Fibroblast of lung (primary cell): Measurements from ENCODE around the gene WNT4.

Experiments
- CTCF ChIP-seq, 2 donors: IDR thresholded peaks in 1 of 2; conservative IDR thresholded peaks in 1 of 2; 1 replicate in 1 of 2; 2 replicates in 1 of 2; pipeline ENCODE4 v1.5.1; 2011 to 2012; ENCODE audit warnings: low read length in 2 of 2, control low read depth in 1 of 2, inconsistent platforms in 1 of 2, low read depth in 1 of 2, mild to moderate bottlenecking in 1 of 2
- EZH2 ChIP-seq: IDR thresholded peaks from 2 replicates; pipeline ENCODE4 v1.5.1; 2012; ENCODE audit warnings: low read length, control low read depth, mild to moderate bottlenecking; ENCODE audit errors: missing control alignments

GRCh38 chr1:22154626-22155025 lies 11.7 kb upstream of the WNT4 start:
- TF ChIP-seq EZH2 (no peak), CTCF (conservative IDR thresholded peaks at IDR 0.05 in 1 of 2, IDR thresholded peaks at IDR 0.05 in 1 of 2; ENCODE audit: low read depth in 1 of 2, low read length in 2 of 2) (no peak)
